NCI-H748 (cell line): Measurements from ENCODE around the gene IFNLR1.

Source experiments
- DNase-seq: peaks from one replicate; lab custom pipeline; 2025; ENCODE audit not compliant: unreplicated experiment; lab: John Stamatoyannopoulos, UW

IFNLR1 gene

GRCh38 chr1:24178407-24178806 lies 8.7 kb downstream of the IFNLR1 start:
- no peak for DNase-seq

DNA sequence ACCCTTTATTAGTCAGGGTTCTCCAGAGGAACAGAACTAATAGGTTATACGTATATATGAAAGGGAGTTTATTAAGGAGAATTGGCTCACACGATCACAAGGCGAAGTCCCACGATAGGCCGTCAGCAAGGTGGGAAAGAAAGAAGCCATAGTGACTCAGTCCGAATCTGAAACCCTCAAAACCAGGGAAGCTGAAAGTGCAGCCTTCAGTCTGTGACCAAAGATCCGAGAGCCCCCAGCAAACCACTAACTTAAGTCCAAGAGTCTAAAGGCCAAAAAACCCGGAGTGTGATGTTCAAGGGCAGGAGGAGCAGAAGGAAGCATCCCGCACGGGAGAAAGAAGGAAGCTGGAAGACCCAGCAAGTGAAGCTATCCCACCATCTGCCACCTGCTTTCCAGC lies 9.9 kb downstream of the IFNLR1 start:
- no peak for DNase-seq

DNA sequence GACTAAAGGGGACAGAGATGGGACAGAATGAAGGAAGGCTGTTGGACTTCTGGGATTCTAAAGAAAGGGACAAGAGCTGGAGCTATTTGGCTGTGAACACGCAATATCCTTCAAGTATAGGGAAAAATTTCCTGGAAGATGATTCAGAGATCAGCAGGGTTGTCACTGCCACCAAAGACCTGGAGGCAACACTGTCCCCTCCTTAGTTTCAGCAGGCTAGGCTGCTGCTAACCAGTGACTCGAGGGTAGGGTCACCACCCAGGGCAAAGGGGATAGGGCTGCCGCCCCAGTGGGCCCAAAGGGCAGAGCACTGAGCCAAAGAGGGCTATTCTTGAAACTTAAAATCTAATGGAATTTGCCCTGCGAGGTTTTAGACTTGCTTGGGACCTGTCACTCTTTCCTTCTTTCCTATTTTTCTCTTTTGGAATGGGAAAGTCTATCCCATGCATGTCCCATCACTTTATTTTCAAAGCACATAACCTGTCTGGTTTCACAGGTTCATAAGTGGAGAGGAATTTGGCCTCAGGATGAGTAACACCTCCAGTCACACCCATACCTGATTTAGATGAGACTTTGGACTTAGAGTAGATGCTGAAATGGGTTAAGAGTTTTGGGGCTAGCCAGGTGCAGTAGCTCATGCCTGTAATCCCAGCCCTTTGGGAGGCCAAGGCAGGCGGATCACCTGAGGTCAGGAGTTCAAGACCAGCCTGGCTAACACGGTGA lies 11.9 kb downstream of the IFNLR1 start:
- DNase-seq, result no peak

DNA sequence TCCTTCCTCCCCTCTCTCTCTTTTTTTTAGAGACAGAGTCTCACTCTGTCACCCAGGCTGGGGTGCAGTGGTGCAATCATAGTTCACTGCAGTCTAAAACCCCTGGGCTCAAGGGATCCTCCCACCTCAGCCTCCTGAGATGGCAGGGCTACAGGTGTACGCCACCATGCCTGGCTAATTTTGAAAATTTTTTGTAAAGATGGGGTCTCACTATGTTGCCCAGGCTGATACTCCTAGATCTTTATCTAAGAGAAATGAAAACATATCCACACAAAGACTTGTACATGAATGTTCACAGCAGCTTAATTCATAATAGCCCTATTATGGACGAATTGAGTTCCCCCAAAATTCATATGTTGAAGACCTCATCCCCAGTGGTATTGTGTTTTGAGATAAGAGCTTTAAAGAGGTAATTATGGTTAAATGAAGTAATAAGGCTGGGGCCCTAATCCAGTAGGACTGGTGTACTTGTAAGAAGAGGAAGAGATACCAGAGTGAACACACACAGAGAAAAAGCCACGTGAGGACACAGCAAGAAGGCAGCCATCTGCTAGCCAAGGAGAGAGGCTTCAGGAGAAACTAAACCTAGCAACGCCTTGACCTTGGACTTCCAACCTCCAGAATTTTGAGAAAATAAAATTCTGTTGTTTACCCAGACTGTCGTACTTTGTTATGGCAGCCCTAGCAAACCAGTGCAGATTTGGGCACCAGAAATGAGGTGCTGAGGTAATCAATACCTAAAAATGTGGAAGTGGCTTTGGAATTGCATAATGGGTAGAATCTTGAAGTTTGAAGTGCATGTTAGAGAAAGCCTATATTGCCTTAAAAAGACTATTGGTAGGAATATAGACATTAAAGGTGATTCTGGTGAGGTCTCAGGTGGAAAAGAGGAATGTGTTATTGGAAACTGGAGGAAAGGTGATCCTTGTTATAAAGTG lies 13.2 kb downstream of the IFNLR1 start:
- DNase-seq, result no peak

DNA sequence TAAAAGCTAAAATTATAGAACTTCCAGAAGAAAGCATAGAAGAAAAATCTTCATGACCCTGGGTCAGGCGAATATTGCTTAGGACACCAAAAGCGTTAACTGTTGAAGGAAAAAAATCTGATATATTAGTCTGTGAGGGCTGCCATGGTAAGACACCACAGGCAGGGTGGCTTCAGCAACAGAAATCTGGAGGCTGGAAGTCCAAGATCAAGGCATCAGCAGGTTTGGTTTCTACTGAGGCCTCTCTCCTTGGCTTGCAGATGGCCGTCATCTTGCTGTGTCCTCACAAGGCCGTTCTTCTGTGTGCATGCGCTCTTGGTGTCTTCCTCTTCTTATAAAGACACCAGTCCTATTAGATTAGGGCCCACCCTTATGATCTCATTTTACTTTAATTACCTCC lies 14.5 kb downstream of the IFNLR1 start:
- no peak for DNase-seq

DNA sequence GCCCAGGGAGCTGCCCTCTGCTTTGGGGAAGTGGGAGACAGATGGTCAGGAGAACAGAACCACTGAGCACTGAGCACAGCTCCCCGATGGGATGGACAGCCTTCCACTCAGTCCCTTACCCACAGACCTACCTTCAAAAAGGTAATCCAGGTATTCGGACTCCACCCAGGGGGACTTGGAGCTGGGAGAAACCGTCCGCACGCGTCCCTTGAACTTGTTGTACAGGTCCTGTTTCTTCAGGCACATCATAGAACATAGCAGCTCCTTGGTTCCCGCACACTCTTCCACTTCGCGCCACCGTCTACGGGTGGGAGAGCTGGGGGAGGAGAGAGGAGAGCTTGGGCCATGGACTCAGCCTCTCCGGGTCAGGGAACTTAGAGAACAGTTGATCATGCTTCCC lies 17.8 kb downstream of the IFNLR1 start:
- no peak for DNase-seq

DNA sequence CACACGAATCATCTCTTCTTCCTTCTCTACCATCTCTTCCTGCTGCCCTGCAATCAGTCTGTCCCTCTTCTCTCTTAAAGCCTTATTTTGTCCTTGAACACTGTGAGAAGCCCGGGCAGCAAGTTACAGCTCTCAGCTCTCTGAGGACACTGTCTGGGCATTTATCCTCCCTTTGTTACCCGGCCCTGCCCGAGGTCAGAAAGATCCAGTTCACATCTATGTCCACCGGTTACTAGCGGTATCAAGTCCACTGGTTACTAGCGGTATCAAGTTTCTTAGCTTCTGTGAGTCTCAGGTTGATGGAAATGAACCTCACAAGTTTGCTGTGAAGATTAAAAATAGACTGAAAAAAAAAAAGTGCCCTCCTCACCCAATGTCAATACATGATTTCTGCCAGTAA lies 18.8 kb downstream of the IFNLR1 start:
- DNase-seq, result no peak

DNA sequence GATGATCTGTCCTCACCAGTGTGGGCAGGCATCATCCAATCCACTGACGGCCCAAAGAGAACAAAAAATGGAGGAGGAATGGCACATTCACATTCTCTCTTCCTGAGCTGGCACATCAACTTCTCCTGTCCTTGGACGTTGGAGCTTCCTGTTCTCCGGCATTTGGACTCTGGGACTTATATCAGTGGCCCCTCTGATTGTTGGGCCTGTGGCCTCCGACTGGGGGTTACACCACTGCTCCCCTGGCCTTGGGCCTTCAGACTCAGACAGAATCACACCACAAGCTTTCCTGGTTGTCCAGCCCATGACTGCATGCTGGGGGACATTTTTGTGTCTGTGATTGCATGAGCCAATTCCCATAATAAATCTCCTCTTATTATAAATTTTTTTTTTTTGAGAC lies 20.1 kb downstream of the IFNLR1 start:
- no peak for DNase-seq

- no peak for DNase-seq
These were observed 21.6 kb downstream of the IFNLR1 start for GRCh38 chr1:24165500-24165899.

- no peak for DNase-seq
These were observed 23.1 kb downstream of the IFNLR1 start for GRCh38 chr1:24164004-24164403.

GRCh38 chr1:24162201-24162600 lies 24.9 kb downstream of the IFNLR1 start:
- no peak for DNase-seq

DNA sequence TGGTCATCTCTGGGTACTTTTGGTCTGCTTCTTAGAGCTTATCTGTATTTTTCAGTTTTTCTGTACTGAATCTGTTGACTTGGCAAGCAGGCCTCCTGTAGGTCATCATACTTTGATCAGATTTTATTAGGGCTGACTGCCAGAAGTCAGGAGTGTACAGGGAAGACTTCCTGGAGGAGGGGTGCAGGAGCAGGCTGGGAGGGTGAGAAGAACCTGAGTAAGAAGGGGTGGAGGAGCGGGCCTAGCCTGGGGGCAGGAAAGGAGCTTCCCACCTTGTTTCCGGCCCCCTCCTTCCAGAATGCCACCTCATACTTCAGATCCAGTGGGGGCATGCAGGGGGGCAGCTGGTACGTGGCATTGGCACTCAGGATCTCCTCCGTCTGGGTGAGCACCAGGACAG lies 25.8 kb downstream of the IFNLR1 start:
- no peak for DNase-seq

- DNase-seq, result no peak
These were observed 27.7 kb downstream of the IFNLR1 start for GRCh38 chr1:24159366-24159765.

GRCh38 chr1:24157918-24158481 lies 29.1 kb downstream of the IFNLR1 start:
- DNase-seq, result no peak

DNA sequence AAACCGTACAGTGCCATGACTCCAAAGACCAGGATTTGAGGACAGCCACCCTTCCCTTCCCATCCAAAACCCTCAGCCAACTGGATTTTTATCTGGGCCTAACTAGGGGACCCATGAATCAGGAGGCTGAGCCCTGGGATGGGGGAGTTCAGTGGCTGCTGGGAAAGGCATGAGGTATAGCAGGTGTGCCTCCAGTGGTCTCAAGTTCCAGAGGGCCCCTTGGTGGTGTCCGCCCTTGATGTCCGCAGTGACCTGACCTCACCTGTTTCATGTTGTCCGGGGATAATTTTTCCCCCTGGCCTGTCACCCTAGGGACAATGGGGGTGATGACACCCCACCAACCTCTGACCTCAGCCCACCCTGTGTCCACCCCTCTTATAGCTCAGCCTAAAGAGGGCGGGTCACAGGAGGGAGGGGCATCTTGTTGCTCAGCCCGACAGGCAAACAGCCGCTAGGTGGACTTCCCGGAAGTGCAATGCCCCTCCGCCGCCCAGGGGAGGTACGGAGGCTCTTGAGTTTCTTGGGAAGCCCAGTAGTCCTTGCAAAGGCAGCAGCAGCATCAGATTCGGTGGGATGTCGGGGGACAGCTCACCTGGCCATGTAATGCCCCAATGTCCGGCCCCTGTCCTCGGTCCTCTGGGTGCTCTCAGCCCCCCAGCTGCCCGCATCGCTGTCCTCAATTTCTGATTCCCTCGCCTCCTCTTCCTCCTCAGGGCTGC lies 30.4 kb downstream of the IFNLR1 start:
- no peak for DNase-seq

GRCh38 chr1:24155011-24155782 lies 31.9 kb downstream of the IFNLR1 start:
- DNase-seq, result peak; percentile 2

- DNase-seq, result peak; percentile 84
These were observed 32.9 kb downstream of the IFNLR1 start for GRCh38 chr1:24154215-24154614.

DNA sequence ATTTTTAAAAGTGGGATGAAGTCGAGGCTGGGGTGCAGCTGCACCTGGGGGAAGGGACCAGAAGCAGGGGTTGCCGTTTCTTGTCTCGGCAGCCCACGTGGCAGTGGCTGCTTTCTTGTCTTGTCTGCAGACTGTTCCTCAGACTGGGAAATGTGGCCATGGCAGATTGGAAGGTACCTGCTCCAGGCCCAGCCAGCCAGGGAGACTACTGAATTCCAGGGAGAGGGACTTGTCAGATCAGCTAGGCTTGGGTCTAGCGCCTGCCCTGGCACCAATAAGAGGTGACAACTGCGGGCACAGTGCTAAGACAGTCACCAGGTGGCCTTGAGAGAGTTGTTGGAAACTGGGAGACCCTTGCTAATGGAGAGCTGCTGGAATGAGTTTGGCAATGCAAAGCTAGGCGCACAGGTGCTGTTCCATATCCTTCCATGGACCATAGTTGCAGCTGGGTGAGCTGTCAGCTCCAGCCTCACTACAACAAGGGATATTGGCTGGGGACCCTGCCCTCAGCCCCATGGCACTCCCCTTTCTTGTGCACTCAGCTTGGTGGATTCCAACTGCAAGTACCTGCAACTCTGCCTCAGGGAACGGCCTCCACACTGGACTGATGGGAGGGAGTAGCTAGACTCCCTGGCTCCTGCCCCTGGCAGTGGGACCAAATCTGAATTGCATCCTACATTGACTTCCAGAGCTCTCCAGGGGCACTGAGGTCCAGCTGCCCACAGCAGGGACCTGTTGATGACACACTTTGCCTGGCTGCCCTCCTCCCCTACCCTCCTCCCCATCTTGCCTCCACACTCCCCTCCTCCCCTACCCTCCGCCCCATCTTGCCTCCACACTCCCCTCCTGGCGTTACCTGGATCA lies 34.2 kb downstream of the IFNLR1 start:
- no peak for DNase-seq

DNA sequence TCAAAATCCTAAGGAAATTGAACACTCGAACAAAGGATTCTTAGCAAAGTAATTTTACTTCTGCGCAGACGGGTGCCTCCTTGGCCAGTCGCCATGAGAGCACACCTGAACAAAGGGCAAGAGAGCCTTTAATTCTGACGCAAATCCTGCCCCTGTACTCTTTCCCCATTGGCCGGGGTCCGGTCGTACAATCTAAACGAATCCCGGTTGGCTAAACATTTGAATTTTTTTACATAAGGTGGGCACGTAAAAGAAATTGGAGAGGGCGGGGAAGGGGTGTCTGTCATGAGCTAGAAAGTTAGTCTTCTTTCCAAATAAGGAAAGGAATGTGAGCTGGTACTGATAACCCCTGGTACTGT lies 35.9 kb downstream of the IFNLR1 start:
- DNase-seq, result peak; percentile 90
